ENCODE data around the gene BANK1. TPM values are rescaled to one million over a fixed set of nuclear protein-coding genes. Genes with fewer than 3 reads are reported as not detected.

Gene BANK1
- total and polyA plus RNA-seq, 2 of the 4 experiments (the other 2 are of a cell fraction) = under 0.01 to 0.51 TPM

DNA sequence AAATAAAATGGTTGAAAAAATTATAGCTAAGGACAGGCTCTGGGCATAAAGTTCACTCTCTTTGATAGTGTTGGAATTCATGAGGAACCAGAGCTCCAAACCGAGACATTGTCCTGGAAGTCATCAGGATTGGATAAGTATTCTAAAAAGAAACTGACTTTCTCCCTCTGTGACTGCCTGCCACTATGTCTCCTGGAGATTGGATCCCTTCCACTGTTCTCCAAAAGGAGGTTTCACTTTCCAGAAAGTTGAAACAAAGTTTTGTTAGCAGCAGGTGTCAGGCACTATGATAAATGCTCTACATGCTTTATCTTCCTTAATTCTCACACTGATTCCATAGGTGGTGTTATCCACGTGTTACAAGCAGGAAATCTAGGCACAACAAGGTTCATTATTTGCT, 16.8 kb downstream of the BANK1 start:
- no peak overlapping the region for H3K4me2 ChIP-seq (ENCODE audit: low read depth, low read length)
- H2BK20ac ChIP-seq (ENCODE audit: low read depth, low read length) = no peak overlapping the region
- H4K8ac ChIP-seq (ENCODE audit: low read depth in 2 of 2, low read length in 2 of 2) = no peak overlapping the region
- ChIA-PET CTCF (interaction anchor here (0.7 kb wide), 1 partner anchor 41 kb away, joined by 3 read pairs; no protein-coding TSS in a partner anchor), POLR2A (ENCODE audit: unreplicated experiment) (no interaction called here)
- H3K79me1 ChIP-seq (ENCODE audit: low read depth in 1 of 2, low read length in 2 of 2) = no peaks in the 10 kb centered on the region
- H3K23ac ChIP-seq (ENCODE audit: low read depth, low read length) = no peak overlapping the region
- in situ Hi-C loops (cut with MboI; ENCODE audit: low sequenced_read_pairs) = no loop called here
- no peak overlapping the region for H2BK5ac ChIP-seq (ENCODE audit: low read depth, low read length, poor library complexity, severe bottlenecking)
- no TSS peak for BruUV-seq (replicated peaks)
- H2BK120ac ChIP-seq (ENCODE audit: low read depth, low read length) = no peak overlapping the region
- H3K27me3 ChIP-seq (ENCODE audit: control insufficient read depth, insufficient read depth, low read length) = no peaks in the 10 kb centered on the region
- H2AFZ ChIP-seq (replicated peaks; ENCODE audit: low read length, poor library complexity) = no peak overlapping the region
- no CpG with 5 or more reads among the region's 2 CpGs for WGBS, 2 experiments (ENCODE audit: extremely low coverage in 2 of 2, insufficient read length in 1 of 2)
- H3K9me1 ChIP-seq (ENCODE audit: insufficient read depth, low read length) = no peaks in the 10 kb centered on the region
- no peak overlapping the region for H3K56ac ChIP-seq (ENCODE audit: extremely low read depth, insufficient read depth, low read length)
- no peak overlapping the region for H2AK5ac ChIP-seq (ENCODE audit: low read depth, low read length)
- no peak overlapping the region for H3K27ac ChIP-seq (ENCODE audit: insufficient read depth, low read length)
- H3K4ac ChIP-seq (ENCODE audit: low read depth, low read length) = no peak overlapping the region
- no peak for TF ChIP-seq POLR2A (IDR thresholded peaks at IDR 0.05; ENCODE audit: low read depth, low read length)
- no peak for TF ChIP-seq BHLHE40 (IDR thresholded peaks at IDR 0.05; ENCODE audit: low read depth, low read length)
- no peak for TF ChIP-seq NFE2L2 (IDR thresholded peaks at IDR 0.05; ENCODE audit: low read depth, low read length)
- TF ChIP-seq FOS (IDR thresholded peaks at IDR 0.05; ENCODE audit: low read depth, low read length) = no peak
- no peak for TF ChIP-seq RCOR1 (IDR thresholded peaks at IDR 0.05; ENCODE audit: insufficient replicate concordance, low read length)
- TF ChIP-seq, protein P1, sequence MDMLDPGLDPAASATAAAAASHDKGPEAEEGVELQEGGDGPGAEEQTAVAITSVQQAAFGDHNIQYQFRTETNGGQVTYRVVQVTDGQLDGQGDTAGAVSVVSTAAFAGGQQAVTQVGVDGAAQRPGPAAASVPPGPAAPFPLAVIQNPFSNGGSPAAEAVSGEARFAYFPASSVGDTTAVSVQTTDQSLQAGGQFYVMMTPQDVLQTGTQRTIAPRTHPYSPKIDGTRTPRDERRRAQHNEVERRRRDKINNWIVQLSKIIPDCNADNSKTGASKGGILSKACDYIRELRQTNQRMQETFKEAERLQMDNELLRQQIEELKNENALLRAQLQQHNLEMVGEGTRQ (IDR thresholded peaks at IDR 0.05; ENCODE audit: low read depth, low read length) = no peak
- no peak for TF ChIP-seq RFX5 (IDR thresholded peaks at IDR 0.05; ENCODE audit: low read depth, low read length)
- no peak for TF ChIP-seq MXI1 (IDR thresholded peaks at IDR 0.05; ENCODE audit: borderline replicate concordance, low read depth, low read length)
- TF ChIP-seq CEBPB (IDR thresholded peaks at IDR 0.05; ENCODE audit: low read depth, low read length) = no peak
- no peak for TF ChIP-seq CHD1 (IDR thresholded peaks at IDR 0.05; ENCODE audit: low read depth, low read length)
- no peak overlapping the region for H2AK9ac ChIP-seq (replicated peaks; ENCODE audit: low read depth, low read length, poor library complexity)
- dilution Hi-C loops (cut with HindIII; ENCODE audit: low sequenced_read_pairs, unreplicated experiment) = no loop called here
- no peak overlapping the region for H4K91ac ChIP-seq (ENCODE audit: insufficient read depth, low read depth, low read length)
- H3K9me3 ChIP-seq (ENCODE audit: control insufficient read depth, insufficient read depth, low read length) = no peaks in the 10 kb centered on the region
- no peak overlapping the region for H3K9ac ChIP-seq (ENCODE audit: low read depth, low read length)
- DNase-seq = no peak
- H3K4me1 ChIP-seq (ENCODE audit: control insufficient read depth, insufficient read depth, low read length) = no peaks in the 10 kb centered on the region
- no peak overlapping the region for H3K14ac ChIP-seq (replicated peaks; ENCODE audit: low read depth, low read length)
- no peaks in the 10 kb centered on the region for H3K36me3 ChIP-seq (ENCODE audit: control insufficient read depth, insufficient read depth, low read length)
- intact Hi-C loops (cut with micrococcal nuclease) = no loop called here
- H4K20me1 ChIP-seq (ENCODE audit: insufficient read depth, low read length) = no peaks in the 10 kb centered on the region
- H2BK15ac ChIP-seq (ENCODE audit: low read depth, low read length) = no peak overlapping the region
- no peak overlapping the region for H4K5ac ChIP-seq (ENCODE audit: low read depth, low read length)
- no peak overlapping the region for H3K18ac ChIP-seq (ENCODE audit: low read depth, low read length)
- H3K4me3 ChIP-seq (ENCODE audit: insufficient read depth, low read depth, low read length) = no peak overlapping the region
- no peak for ATAC-seq (ENCODE audit: low read depth)
